Measurements from ENCODE around the gene RREB1.

The RREB1 gene

GRCh38 chr6:7114744-7115458 lies 7.1 kb downstream of the RREB1 start:
- no peak for TF ChIP-seq CTCF (IDR thresholded peaks at IDR 0.05; ENCODE audit: borderline replicate concordance, insufficient read depth, low read depth, low read length)
- H3K4me3 ChIP-seq (ENCODE audit: low read depth, low read length), result no peak overlapping the region

DNA sequence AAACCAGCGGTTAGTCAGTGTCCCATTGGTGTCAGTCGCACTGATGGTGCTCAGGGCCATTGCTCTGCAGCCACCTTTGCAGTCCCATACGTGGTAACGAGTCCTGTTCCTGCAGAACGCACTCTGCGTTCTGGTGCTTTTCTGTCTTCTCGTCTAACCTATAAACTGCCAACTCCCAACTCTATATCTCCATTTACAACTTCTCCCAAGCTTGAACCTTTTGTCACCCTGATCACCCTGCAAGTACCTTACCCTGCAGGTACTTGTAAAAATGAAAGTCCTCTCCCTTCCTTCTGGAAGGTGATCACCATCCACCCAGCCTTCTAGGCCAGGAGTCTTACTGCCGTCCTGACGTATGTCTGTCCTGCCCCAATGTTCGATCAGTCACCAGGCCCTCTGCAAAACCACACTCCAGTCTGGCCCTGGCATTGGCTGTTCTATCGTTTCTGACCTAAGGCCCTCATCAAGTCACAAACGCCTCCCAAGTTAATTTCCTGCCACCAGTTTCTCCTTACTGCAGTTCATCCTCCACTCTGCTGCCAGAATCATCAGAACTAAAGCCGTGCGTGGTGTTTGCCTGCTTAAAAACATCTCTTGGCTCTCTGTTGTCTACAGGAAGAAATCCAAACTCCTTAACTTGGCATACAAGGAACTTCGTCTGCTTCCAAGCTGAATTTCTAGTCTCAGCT lies 7.9 kb downstream of the RREB1 start:
- TF ChIP-seq CTCF (IDR thresholded peaks at IDR 0.05; ENCODE audit: borderline replicate concordance, insufficient read depth, low read depth, low read length), result no peak
- H3K4me3 ChIP-seq (ENCODE audit: low read depth, low read length), result no peak overlapping the region

- no peak overlapping the region for H3K4me3 ChIP-seq (ENCODE audit: low read depth, low read length)
- no peak for TF ChIP-seq CTCF (IDR thresholded peaks at IDR 0.05; ENCODE audit: borderline replicate concordance, insufficient read depth, low read depth, low read length)
These were observed 11.6 kb downstream of the RREB1 start for GRCh38 chr6:7119272-7119801.

DNA sequence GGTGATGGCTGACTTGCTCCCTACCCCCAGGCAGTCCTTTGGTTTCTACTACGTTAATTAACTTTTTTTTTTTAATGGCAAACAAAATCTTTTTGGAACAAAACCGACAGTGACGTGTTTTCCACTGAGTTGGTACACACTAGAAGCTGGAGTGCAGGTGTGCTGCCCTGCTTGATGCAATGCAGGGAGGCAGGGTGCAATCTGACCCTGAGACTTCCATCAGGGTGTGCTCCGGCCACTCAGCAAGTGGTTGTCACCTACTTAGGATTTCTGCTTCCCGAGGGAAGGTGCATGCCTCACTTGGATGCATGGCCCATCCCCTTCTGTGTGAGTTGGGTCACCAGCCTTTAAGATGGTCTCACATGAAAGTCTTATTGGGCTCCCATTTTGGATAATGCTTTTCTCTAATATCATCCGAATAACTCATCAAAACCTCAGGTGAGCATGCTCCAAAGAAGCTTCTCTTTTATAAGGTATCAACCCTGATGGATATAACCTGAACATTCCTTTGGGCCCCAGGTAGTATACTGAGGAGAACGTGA lies 14.0 kb downstream of the RREB1 start:
- no peak overlapping the region for H3K4me3 ChIP-seq (ENCODE audit: low read depth, low read length)
- no peak for TF ChIP-seq CTCF (IDR thresholded peaks at IDR 0.05; ENCODE audit: borderline replicate concordance, insufficient read depth, low read depth, low read length)

DNA sequence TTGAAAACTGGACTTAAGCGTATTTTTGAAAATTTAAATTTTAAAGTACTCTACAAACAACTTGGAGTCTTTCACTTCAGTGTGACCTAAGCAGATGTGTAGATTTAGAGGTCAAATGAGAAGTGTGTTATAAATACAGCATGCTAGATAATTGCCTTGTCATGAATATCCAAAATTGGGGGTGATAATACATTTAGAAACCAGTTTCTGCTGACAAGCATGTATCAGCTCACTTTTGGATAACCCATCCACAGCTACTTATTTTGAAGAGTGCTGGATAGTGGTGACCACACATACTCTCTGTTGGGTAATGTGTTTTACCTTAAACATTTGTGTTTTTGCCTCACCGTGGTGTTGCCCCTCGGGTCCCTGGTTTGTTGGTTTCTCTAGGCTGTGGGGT lies 14.9 kb downstream of the RREB1 start:
- no peak for TF ChIP-seq CTCF (IDR thresholded peaks at IDR 0.05; ENCODE audit: borderline replicate concordance, insufficient read depth, low read depth, low read length)
- no peak overlapping the region for H3K4me3 ChIP-seq (ENCODE audit: low read depth, low read length)

DNA sequence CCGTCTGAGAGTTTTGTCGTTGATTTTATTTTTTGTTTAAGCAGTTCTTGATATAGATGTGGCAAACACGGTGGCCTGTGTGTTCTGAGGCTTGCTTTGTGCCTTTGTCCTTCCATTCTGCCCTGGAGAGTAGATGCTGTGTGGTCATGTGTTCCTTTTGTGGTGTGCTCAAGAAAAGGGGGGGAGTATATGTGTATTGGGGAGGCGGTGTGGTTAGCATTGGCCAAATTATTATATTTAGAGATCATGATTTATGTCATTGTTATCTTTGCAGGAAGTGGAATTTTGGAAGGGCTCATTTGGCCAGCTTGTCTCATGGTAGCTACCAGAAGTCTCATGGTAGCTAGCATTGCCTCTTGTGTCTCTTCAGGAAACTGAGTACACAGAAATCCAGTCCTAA lies 16.4 kb downstream of the RREB1 start:
- H3K4me3 ChIP-seq (ENCODE audit: low read depth, low read length), result no peak overlapping the region
- TF ChIP-seq CTCF (IDR thresholded peaks at IDR 0.05; ENCODE audit: borderline replicate concordance, insufficient read depth, low read depth, low read length), result no peak
